Measurements from ENCODE around the gene KCNG2.

- TF ChIP-seq POLR2A (IDR thresholded peaks at IDR 0.05) = no peak
- TF ChIP-seq CTCF (IDR thresholded peaks at IDR 0.05) = no peak
- no peak for TF ChIP-seq POLR2AphosphoS5 (IDR thresholded peaks at IDR 0.05)
These were observed 9.0 kb upstream of the KCNG2 start for GRCh38 chr18:79788734-79789085.

All from transverse colon (tissue), 4 donors.